Neural cell (in vitro differentiated cells): ENCODE measurements around the gene GALNT16. TPM values are rescaled to one million over a fixed set of nuclear protein-coding genes. Genes with fewer than 3 reads are reported as not detected.

Experiments used
- H2AFZ ChIP-seq: fragments of 200-600, 300-800 bp; sonication (generic), shearing (Covaris generic); 2 replicates; pipeline ENCODE4 v1.6.0; 2014; ENCODE audit warnings: low read depth, mild to moderate bottlenecking, antibody characterized with exemption, low read length, moderate library complexity
- H3F3A ChIP-seq: fragments of 200-600 bp; shearing (Covaris generic); 2 replicates; pipeline ENCODE4 v1.6.1; 2016; ENCODE audit warnings: mild to moderate bottlenecking, moderate library complexity, mixed read lengths, antibody characterized with exemption, low read length; ENCODE audit not compliant: insufficient read depth, poor library complexity, severe bottlenecking
- H3K27ac ChIP-seq: fragments of 200-600, 300-800 bp; sonication (generic), shearing (Covaris generic); 2 replicates; pipeline ENCODE4 v1.5.1; 2014; ENCODE audit warnings: mild to moderate bottlenecking, low read length, moderate library complexity
- H3K27me3 ChIP-seq: fragments of 300-800, 200-600 bp; sonication (generic), shearing (Covaris generic); 2 replicates; pipeline ENCODE4 v1.6.0; 2014; ENCODE audit warnings: mild to moderate bottlenecking, low read depth, low read length, moderate library complexity; ENCODE audit not compliant: insufficient read depth
- H3K36me3 ChIP-seq: fragments of 300-800, 200-600 bp; sonication (generic), shearing (Covaris generic); 2 replicates; pipeline ENCODE4 v1.5.1; 2014; ENCODE audit warnings: mild to moderate bottlenecking, antibody characterized with exemption, low read length, moderate library complexity; ENCODE audit not compliant: insufficient read depth
- H3K4me2 ChIP-seq: fragments of 300-800, 200-600 bp; sonication (generic), shearing (Covaris generic); 2 replicates; pipeline ENCODE4 v1.6.0; 2014; ENCODE audit warnings: mild to moderate bottlenecking, low read length
- H3K4me3 ChIP-seq: fragments of 300-800, 200-600 bp; sonication (generic), shearing (Covaris generic); 2 replicates; pipeline ENCODE4 v1.5.1; 2014; ENCODE audit warnings: mild to moderate bottlenecking, low read length, moderate library complexity
- H3K79me2 ChIP-seq: fragments of 200-600 bp; shearing (Covaris generic); replicated peaks from 2 replicates; pipeline ENCODE4 v1.6.0; 2014; ENCODE audit warnings: mild to moderate bottlenecking, low read length, moderate library complexity; ENCODE audit not compliant: insufficient read depth
- H3K9ac ChIP-seq: fragments of 300-800, 200-600 bp; sonication (generic), shearing (Covaris generic); 2 replicates; pipeline ENCODE4 v1.6.1; 2016; ENCODE audit warnings: mild to moderate bottlenecking, low read length, mixed read lengths
- H3K9me2 ChIP-seq: fragments of 200-600 bp; shearing (Covaris generic); 2 replicates; pipeline ENCODE4 v1.6.1; 2016; ENCODE audit warnings: mild to moderate bottlenecking, low read length, mixed read lengths; ENCODE audit not compliant: insufficient read depth
- H3K9me3 ChIP-seq: fragments of 200-600, 300-800 bp; sonication (generic), shearing (Covaris generic); 2 replicates; pipeline ENCODE4 v1.6.1; 2016; ENCODE audit warnings: mild to moderate bottlenecking, mixed run types, low read length, moderate library complexity, mixed read lengths
- H4K20me1 ChIP-seq: fragments of 200-600 bp; shearing (Covaris generic); 2 replicates; pipeline ENCODE4 v1.6.1; 2016; ENCODE audit warnings: mild to moderate bottlenecking, mixed run types; ENCODE audit not compliant: insufficient read depth
- CTCF ChIP-seq: fragments of 450-650 bp; IDR thresholded peaks from 2 replicates; pipeline ENCODE4 v1.5.1; 2014; ENCODE audit warnings: antibody characterized with exemption, mild to moderate bottlenecking, moderate library complexity; ENCODE audit not compliant: poor library complexity, severe bottlenecking
- EP300 ChIP-seq: fragments of 450-650 bp; conservative IDR thresholded peaks from 2 replicates; pipeline ENCODE4 v1.6.1; 2014; ENCODE audit warnings: antibody characterized with exemption, mild to moderate bottlenecking, moderate library complexity; ENCODE audit not compliant: poor library complexity, severe bottlenecking
- EZH2 ChIP-seq: fragments of 200-600, 300-800 bp; shearing (Covaris generic), sonication (generic); IDR thresholded peaks from 2 replicates; pipeline ENCODE4 v1.6.1; 2014; ENCODE audit warnings: antibody characterized with exemption, low read length, borderline replicate concordance, mild to moderate bottlenecking; ENCODE audit not compliant: insufficient read depth, poor library complexity, severe bottlenecking
- MXI1 ChIP-seq: fragments of 450-650 bp; conservative IDR thresholded peaks from 2 replicates; pipeline ENCODE4 v1.6.1; 2014; ENCODE audit warnings: antibody characterized with exemption, mild to moderate bottlenecking; ENCODE audit not compliant: poor library complexity, severe bottlenecking
- POLR2AphosphoS5 ChIP-seq: IDR thresholded peaks from 2 replicates; pipeline ENCODE4 v1.6.1; 2012
- RAD21 ChIP-seq: fragments of 450-650 bp; conservative IDR thresholded peaks from 2 replicates; pipeline ENCODE4 v1.6.1; 2014; ENCODE audit warnings: antibody characterized with exemption, mild to moderate bottlenecking, moderate library complexity
- REST ChIP-seq: IDR thresholded peaks from 2 replicates; pipeline ENCODE4 v1.6.1; 2012; ENCODE audit warnings: borderline replicate concordance
- SMC3 ChIP-seq: fragments of 450-650 bp; conservative IDR thresholded peaks from 2 replicates; pipeline ENCODE4 v1.6.1; 2014; ENCODE audit warnings: antibody characterized with exemption, mild to moderate bottlenecking, moderate library complexity; ENCODE audit not compliant: poor library complexity
- TAF1 ChIP-seq: IDR thresholded peaks from 2 replicates; pipeline ENCODE4 v1.6.1; 2012; ENCODE audit warnings: low read depth
- polyA plus RNA-seq: library from polyadenylated mRNA; depleted of rRNA; stranded (reverse); fragments of >200 nt; gene quantifications from 2 replicates; pipeline ENCODE4 v1.2.3, GENCODE V29; 2014

GALNT16 gene
- polyA plus RNA-seq, 1 donor from 2014 or later = 23.8 TPM

GRCh38 chr14:69269381-69269780, 9.4 kb downstream of the GALNT16 start:
- Histone ChIP-seq H3K9ac (no peak overlapping the region), H3K27ac (no peak overlapping the region), H3K4me2 (no peak overlapping the region)

GRCh38 chr14:69270097-69270496, 10.1 kb downstream of the GALNT16 start:
- TF ChIP-seq POLR2AphosphoS5 (no peak), EZH2 (no peak), RAD21 (no peak), REST (no peak), SMC3 (no peak), EP300 (no peak), TAF1 (no peak), MXI1 (no peak)
- Histone ChIP-seq H3K9me2 (no peaks in the 10 kb centered on the region), H3K4me2 (no peak overlapping the region), H2AFZ (no peak overlapping the region), H3K9me3 (no peaks in the 10 kb centered on the region), H3K27ac (no peak overlapping the region), H3K79me2 (peaks cover 2% of the 10 kb centered on the region), H3K9ac (no peak overlapping the region), H4K20me1 (no peaks in the 10 kb centered on the region), H3F3A (no peaks in the 10 kb centered on the region), H3K4me3 (no peak overlapping the region), H3K27me3 (no peaks in the 10 kb centered on the region), H3K36me3 (no peaks in the 10 kb centered on the region)

More at GRCh38 chr14:69269381-69269780, 9.4 kb downstream of the GALNT16 start:
- H3K36me3 ChIP-seq = no peaks in the 10 kb centered on the region
- H3K9me3 ChIP-seq = no peaks in the 10 kb centered on the region
- H3F3A ChIP-seq = no peaks in the 10 kb centered on the region
- no peak overlapping the region for H2AFZ ChIP-seq
- no peak for TF ChIP-seq CTCF
- TF ChIP-seq SMC3 = no peak
- TF ChIP-seq EZH2 = no peak
- TF ChIP-seq REST = no peak
- no peak for TF ChIP-seq MXI1
- no peak for TF ChIP-seq RAD21
- TF ChIP-seq TAF1 = no peak
- TF ChIP-seq EP300 = no peak
- TF ChIP-seq POLR2AphosphoS5 = no peak
- no peaks in the 10 kb centered on the region for H3K27me3 ChIP-seq
- H3K79me2 ChIP-seq = peaks cover 9% of the 10 kb centered on the region
- H3K9me2 ChIP-seq = no peaks in the 10 kb centered on the region
- H3K4me3 ChIP-seq = no peak overlapping the region
- no peaks in the 10 kb centered on the region for H4K20me1 ChIP-seq
